Right lobe of liver (tissue), 6 donors: ENCODE data around the gene TRPM6. TPM values are rescaled to one million over a fixed set of nuclear protein-coding genes. Genes with fewer than 3 reads are reported as not detected.

Experiments used
- ATAC-seq, 4 donors: fragments of 200-7000 bp; cut with Tn5 transposase; one replicate each; pipeline ENCODE4 v1.9.1; 2020; ENCODE audit warnings: mild to moderate bottlenecking in 4 of 4, moderate library complexity in 4 of 4
- DNase-seq, 3 donors: peaks; one replicate each; pipeline ENCODE4 v3.0.0-alpha.2; 2020
- H3K27ac ChIP-seq, 3 donors: fragments of 200-600 bp; one replicate each; pipeline ENCODE4 v1.8.0; 2022
- H3K27me3 ChIP-seq, 2 donors: fragments of 200-600 bp; one replicate each; pipeline ENCODE4 v1.8.0; 2022
- H3K36me3 ChIP-seq, 4 donors: fragments of 200-600 bp; sonication (generic) in 1 of 4; one replicate each; pipeline versions ENCODE4 v1.5.1 to v1.8.0; 2017 to 2022; ENCODE audit warnings: control low read depth in 1 of 4
- H3K4me1 ChIP-seq, 4 donors: fragments of 200-600 bp; sonication (generic) in 1 of 4; one replicate each; pipeline versions ENCODE4 v1.5.1 to v1.8.0; 2017 to 2022; ENCODE audit warnings: control low read depth in 1 of 4
- H3K4me3 ChIP-seq, 3 donors: fragments of 200-600 bp; one replicate each; pipeline ENCODE4 v1.8.0; 2022
- H3K9me3 ChIP-seq, 4 donors: fragments of 200-600 bp; sonication (generic) in 1 of 4; one replicate each; pipeline versions ENCODE4 v1.5.1 to v1.8.0; 2017 to 2022; ENCODE audit warnings: control low read depth in 1 of 4
- POLR2A ChIP-seq: fragments of 450-650 bp; IDR thresholded peaks from one replicate; pipeline ENCODE4 v1.6.1; 2017; ENCODE audit warnings: antibody characterized with exemption, mild to moderate bottlenecking
- WGBS: methylation state at CpG from one replicate; pipeline ENCODE4 v1.1.6; 2018; ENCODE audit warnings: low coverage, low lambda C conversion rate; ENCODE audit not compliant: insufficient coverage; ENCODE audit errors: missing lambda C conversion rate; 5-methylcytosine and 5-hydroxymethylcytosine counted together
- intact Hi-C, 2 donors: fragments of 100-400 bp; cut with DNase I; formaldehyde crosslinking; loops; one replicate each; pipeline versions ENCODE4 v1.11.2 to v1.14.1; 2022
- total RNA-seq, 6 experiments: library from RNA; depleted of rRNA in 2 of 6; stranded (reverse); fragments of >200 nt in 2 of 6; fragmentation: NEBNext Ultra II Directional in 3 of 6; extraction: Animal tissue kit (Norgen Biotek cat#: 25700) in 3 of 6; gene quantifications; one replicate each; pipeline versions ENCODE4 v1.1.0 to v1.2.4, GENCODE V29; 2016 to 2023
- TF ChIP-seq, protein P1 (sequence below), 4 donors: fragments of 200-600 bp in 3 of 4; fragments of 450-650 bp in 1 of 4; IDR thresholded peaks; one replicate each; pipeline versions ENCODE4 v1.5.1 to v1.8.0; 2016 to 2022; ENCODE audit warnings: antibody characterized with exemption in 4 of 4, mild to moderate bottlenecking in 2 of 4
- donor health status: DM: no; HTN: yes; CAD: no.
- donor health status: DM: no; HTN: no; CAD: no.
- donor health status: DM: no; HTN: no; CAD: no.
- donor health status: DM: no; HTN: yes; CAD: no.
- donor health status: DM: no; HTN: yes; CAD: no.

Gene TRPM6
- total RNA-seq, 6 experiments from 2014 or later: 0.05 to 0.24 (median 0.15) TPM; not detected in 1

DNA sequence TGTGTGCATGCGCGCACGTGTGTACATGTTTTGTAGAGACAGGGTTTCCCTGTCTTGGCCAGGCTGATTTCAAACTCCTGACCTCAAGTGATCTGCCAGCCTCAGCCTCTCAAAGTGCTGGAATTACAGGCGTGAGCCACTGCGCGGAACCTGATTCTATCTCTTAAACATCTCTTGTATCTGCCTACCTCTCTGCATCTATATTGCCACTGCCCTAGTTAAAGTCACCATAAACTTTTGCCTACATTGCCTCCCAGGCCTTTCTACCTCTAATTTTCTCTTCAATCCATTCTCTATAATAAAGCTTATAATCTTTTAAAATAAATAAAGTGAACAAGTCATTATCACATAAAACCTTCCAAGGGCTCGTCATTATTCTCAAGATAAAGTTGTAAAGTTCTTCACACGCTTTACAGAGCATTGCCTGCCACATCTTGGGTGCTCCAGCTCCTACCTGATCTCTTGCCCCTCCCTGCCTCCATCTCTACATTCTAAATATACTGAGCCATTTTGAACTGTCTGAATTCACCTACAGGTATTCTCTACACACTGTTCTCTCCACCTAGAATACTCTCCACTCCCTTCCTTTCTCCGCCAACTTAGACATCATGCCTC is 15.0 kb downstream of the TRPM6 start:
- DNase-seq (no peak), ATAC-seq (no peak)
- WGBS: 65% methylated on average over 5 of the region's 9 CpGs
- no peak for TF ChIP-seq POLR2A
- TF ChIP-seq, protein P1, sequence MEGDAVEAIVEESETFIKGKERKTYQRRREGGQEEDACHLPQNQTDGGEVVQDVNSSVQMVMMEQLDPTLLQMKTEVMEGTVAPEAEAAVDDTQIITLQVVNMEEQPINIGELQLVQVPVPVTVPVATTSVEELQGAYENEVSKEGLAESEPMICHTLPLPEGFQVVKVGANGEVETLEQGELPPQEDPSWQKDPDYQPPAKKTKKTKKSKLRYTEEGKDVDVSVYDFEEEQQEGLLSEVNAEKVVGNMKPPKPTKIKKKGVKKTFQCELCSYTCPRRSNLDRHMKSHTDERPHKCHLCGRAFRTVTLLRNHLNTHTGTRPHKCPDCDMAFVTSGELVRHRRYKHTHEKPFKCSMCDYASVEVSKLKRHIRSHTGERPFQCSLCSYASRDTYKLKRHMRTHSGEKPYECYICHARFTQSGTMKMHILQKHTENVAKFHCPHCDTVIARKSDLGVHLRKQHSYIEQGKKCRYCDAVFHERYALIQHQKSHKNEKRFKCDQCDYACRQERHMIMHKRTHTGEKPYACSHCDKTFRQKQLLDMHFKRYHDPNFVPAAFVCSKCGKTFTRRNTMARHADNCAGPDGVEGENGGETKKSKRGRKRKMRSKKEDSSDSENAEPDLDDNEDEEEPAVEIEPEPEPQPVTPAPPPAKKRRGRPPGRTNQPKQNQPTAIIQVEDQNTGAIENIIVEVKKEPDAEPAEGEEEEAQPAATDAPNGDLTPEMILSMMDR (IDR thresholded peaks at IDR 0.05): no peak
- Histone ChIP-seq H3K9me3 (no peaks in the 10 kb centered on the region), H3K4me3 (no peak overlapping the region), H3K27ac (no peak overlapping the region), H3K27me3 (no peaks in the 10 kb centered on the region), H3K4me1 (no peaks in the 10 kb centered on the region), H3K36me3 (no peaks in the 10 kb centered on the region)
- intact Hi-C loops: no loop called here

- no peak for ATAC-seq
- intact Hi-C loops: no loop called here
- H3K4me1 ChIP-seq: no peaks in the 10 kb centered on the region
- no peak for DNase-seq
- H3K27ac ChIP-seq: no peak overlapping the region
- TF ChIP-seq POLR2A: no peak
- TF ChIP-seq, protein P1 (IDR thresholded peaks at IDR 0.05): no peak
- H3K36me3 ChIP-seq: no peaks in the 10 kb centered on the region
- 74% methylated on average over 4 of the region's 4 CpGs for WGBS
- H3K27me3 ChIP-seq: no peaks in the 10 kb centered on the region
- H3K9me3 ChIP-seq: no peaks in the 10 kb centered on the region
- no peak overlapping the region for H3K4me3 ChIP-seq
Measured at GRCh38 chr9:74867483-74867882, 20.2 kb downstream of the TRPM6 start.

- DNase-seq: no peak
- no peak for ATAC-seq
- H3K27me3 ChIP-seq: no peaks in the 10 kb centered on the region
- no peaks in the 10 kb centered on the region for H3K4me1 ChIP-seq
- no peaks in the 10 kb centered on the region for H3K9me3 ChIP-seq
- no peak overlapping the region for H3K4me3 ChIP-seq
- no peaks in the 10 kb centered on the region for H3K36me3 ChIP-seq
- intact Hi-C loops: no loop called here
- no peak for TF ChIP-seq POLR2A
- TF ChIP-seq, protein P1 (IDR thresholded peaks at IDR 0.05): no peak
- WGBS: 45% methylated on average over 3 of the region's 3 CpGs
- no peak overlapping the region for H3K27ac ChIP-seq
Measured at GRCh38 chr9:74865177-74865576, 22.5 kb downstream of the TRPM6 start.

- peak; percentile 42 to 77 (median 52) for ATAC-seq
- H3K4me3 ChIP-seq: no peak overlapping the region
- H3K27me3 ChIP-seq: no peaks in the 10 kb centered on the region
- no peak for TF ChIP-seq POLR2A
- TF ChIP-seq, protein P1 (IDR thresholded peaks at IDR 0.05): no peak
- H3K4me1 ChIP-seq: no peaks in the 10 kb centered on the region
- WGBS: 55% methylated on average over 6 of the region's 6 CpGs
- no peak overlapping the region for H3K27ac ChIP-seq
- H3K36me3 ChIP-seq: no peaks in the 10 kb centered on the region
- intact Hi-C loops: no loop called here
- no peaks in the 10 kb centered on the region for H3K9me3 ChIP-seq
- DNase-seq: no peak
Measured at GRCh38 chr9:74861773-74862474, 25.8 kb downstream of the TRPM6 start.
